ENCODE data around the gene PLCB4.
A peak's percentile ranks its signal among the peaks of the same experiment; 100 is the strongest.

The PLCB4 gene

DNA sequence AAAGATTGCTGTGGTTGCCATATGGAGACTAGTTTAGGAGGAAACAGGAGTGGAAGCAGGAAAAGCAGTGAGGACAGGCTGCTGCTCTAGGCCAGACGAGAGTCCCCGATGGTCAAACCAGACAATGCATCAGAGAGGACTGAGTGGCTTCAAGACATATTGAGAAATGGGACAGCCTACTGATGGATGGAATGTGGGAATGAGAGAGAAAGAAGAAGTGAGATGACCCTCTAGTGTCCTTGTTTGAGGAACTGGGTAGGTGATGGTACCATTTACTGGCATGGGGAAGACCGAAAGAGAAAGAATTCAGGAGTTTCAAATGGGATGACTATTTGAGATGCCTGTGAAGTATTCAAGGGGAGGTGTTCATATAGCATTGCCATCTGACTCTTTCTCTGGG, 333.7 kb downstream of the PLCB4 start:
- no peak for DNase-seq (ENCODE audit: low read depth)

DNA sequence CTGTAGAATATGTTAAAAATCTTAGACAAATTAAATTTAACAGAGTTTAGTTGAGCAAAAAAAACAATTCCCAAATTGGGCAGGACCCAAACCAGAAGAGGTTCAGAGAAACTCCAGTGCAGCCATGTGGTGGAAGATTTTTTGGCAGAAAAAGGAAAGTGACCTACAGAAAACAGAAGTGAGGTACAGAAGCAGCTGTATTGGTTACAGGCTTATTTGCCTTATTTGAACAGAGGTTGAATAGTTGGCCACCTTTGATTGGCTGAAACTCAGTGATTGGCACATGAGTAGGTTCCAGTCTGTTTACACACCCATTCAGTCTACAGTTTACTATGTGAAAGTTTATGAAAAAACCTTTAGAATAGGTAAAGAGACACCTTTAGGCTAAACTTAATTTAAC, 334.6 kb downstream of the PLCB4 start:
- DNase-seq (ENCODE audit: low read depth): no peak

- DNase-seq (ENCODE audit: low read depth): no peak
Observed at GRCh38 chr20:9407805-9408421, 339.0 kb downstream of the PLCB4 start.

GRCh38 chr20:9408422-9409300, 339.8 kb downstream of the PLCB4 start:
- peak; percentile 38 for DNase-seq (ENCODE audit: low read depth)

- no peak for DNase-seq (ENCODE audit: low read depth)
Observed at GRCh38 chr20:9409352-9409751, 340.5 kb downstream of the PLCB4 start.

DNA sequence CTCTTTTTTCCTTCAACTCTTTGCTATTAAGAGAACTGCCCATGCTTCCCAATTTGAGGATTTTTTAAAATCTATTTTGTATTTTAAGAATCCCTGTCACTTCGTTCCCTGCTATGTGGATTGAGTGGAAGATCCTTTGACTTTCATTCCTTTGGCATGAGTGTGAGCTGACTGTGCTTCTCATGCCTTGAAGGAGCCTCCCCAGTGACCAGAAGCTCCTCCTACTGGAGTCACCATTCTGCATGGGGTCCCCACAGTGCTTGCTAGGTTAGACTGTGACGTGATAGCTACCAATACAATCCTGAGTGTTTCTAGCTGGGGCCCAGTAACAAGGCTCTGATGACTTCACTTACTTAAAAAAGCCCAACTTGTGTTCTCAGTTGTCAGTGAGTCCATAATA, 341.1 kb downstream of the PLCB4 start:
- peak; percentile 53 for DNase-seq (ENCODE audit: low read depth)

DNA sequence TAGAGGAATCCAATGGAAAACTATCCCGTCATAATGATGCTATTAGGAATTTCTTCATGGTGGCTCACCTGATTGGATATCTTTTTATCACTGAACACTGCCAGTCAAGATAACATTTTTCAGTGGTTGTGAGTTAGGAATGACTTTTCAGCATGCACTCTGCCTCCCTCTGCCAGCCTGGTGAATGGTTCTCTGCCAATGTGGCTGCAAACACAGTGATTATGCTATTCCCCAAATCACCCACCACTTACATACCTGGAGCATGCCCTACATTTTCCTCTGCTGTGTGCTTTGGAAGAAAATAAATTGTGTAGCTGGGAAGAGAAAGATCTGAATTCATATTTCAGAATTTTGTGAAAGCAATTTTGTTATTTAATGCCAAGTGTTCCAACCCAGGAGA, 342.9 kb downstream of the PLCB4 start:
- no peak for DNase-seq (ENCODE audit: low read depth)

GRCh38 chr20:9412309-9412708, 343.4 kb downstream of the PLCB4 start:
- DNase-seq (ENCODE audit: low read depth): no peak

DNA sequence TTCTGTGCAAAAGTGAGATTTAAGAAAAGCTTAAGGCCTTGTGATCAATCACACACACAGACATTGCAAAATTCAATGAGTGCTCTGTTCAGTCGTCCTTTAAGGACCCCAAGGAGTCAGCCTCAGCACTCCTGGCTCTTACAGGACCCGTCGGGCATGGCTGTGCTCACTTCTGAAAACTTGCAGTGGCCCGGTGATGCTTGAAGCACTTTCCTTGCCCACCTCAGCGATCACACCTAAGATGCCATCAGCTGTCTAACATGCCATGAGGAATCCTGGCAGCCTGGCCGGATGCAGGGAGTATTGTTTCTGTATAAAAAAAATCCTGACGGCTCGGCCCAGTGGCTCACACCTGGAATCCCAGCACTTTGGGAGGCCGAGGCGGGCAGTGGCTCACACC, 344.1 kb downstream of the PLCB4 start:
- no peak for DNase-seq (ENCODE audit: low read depth)

GRCh38 chr20:9415426-9415825, 346.5 kb downstream of the PLCB4 start:
- no peak for DNase-seq (ENCODE audit: low read depth)

- DNase-seq (ENCODE audit: low read depth): no peak
Observed at GRCh38 chr20:9416421-9416820, 347.5 kb downstream of the PLCB4 start.

DNA sequence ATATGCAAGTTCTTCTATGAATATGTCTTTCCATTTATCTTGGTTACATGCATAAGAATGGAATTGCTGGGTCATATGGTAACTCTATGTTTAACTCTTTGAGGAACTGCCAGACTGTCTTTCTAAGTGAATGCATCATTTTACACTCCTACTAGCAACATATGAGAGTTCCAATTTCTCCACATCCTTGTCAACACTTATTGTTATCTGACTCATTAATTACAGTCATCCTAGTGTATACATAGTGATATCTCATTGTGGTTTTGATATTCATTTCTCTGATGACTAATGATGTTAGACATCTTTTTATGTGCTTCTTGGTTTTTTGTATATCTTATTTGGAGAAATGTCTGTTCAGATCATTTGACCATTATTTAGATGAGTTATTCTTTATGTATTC, 348.8 kb downstream of the PLCB4 start:
- DNase-seq (ENCODE audit: low read depth): no peak

DNA sequence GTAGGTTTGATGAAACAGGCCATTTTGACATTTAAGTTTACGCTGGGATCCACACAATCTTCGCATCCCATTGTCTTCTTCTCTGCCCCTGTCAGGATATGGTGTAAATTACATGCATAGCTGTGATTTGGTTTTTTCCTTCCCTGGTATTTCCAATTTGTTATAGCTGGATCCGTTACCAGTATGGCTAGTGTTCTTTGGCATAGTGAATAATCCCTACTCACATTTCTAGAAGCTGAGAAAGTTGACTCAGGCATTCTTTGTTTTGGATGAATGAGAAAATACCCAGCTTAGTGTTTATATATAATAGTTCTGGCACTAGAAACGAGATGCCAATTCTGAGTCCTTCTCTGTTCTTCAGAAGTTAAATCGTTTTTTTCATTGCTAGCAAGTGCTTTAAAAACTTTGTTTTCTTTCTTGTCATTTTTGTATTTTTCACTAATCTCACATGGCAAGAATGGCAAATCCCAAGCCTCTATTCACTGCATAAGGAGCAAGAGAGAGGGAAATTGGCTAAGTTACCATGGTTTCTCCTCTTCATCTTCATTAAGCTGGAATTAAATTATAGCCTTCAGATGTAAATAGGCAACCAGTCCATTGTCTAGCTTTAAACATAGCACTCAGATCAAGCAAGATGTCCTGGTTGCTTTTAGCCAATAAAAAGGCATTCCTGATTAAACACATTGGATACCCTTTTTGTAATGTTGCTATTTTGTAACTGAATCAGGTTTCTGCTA, 353.6 kb downstream of the PLCB4 start:
- DNase-seq (ENCODE audit: low read depth): no peak

GRCh38 chr20:9424551-9424950, 355.7 kb downstream of the PLCB4 start:
- no peak for DNase-seq (ENCODE audit: low read depth)

GRCh38 chr20:9427430-9428291, 358.8 kb downstream of the PLCB4 start:
- no peak for DNase-seq (ENCODE audit: low read depth)

DNA sequence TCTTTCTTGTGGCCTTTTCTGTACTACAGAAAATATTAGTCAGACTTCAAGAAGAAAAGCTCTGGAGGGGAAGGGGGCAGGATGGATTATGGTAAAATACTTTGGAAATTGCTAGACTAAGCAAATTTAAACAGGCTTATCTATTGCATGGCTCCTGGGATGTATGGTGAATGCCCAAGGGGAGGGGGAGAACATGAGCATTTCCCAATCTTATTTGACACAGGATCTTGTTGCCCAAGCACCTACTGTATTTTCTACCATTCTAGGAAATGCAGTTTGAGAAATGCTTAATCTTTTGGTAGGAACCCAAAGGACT, 359.4 kb downstream of the PLCB4 start:
- DNase-seq (ENCODE audit: low read depth): no peak

DNA sequence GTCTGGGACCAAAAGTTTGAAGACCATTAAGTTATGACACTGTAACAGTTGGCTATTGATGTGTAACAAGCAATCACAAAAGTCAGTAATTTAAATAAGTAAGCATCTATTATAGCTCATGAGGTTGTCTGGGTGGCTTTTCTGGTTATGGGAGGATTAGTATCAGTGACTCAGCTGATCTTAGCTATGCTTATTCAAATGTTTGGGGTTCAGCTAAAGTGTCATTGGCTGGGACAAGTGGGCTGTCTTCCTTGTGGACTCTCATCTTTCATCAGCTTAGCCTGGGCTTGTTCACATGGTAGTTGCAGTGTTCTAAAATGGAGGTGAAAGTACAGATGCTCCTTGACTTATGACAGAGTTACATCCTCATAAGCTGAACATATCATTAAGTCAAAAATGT, 370.9 kb downstream of the PLCB4 start:
- no peak for DNase-seq (ENCODE audit: low read depth)

- DNase-seq (ENCODE audit: low read depth): no peak
Observed at GRCh38 chr20:9440892-9441291, 372.0 kb downstream of the PLCB4 start.

DNA sequence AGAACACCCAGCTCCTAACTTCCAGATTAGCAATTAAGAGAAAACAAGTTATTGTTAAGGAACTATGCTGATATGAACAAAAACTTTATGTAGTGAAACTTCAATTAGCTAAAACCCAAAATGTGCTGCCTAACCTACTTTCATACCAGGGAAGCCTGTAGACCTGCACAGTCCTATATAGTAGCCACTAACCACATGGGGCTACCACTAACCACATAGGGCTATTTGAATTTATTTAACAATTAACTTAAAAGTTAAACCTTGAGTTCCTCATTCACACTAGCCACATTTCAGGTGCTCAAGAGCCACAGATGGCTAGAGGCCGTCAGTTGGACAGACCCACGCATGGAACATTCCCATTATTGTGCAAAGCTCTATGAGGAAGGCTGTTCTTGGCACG, 373.1 kb downstream of the PLCB4 start:
- DNase-seq (ENCODE audit: low read depth): no peak

DNA sequence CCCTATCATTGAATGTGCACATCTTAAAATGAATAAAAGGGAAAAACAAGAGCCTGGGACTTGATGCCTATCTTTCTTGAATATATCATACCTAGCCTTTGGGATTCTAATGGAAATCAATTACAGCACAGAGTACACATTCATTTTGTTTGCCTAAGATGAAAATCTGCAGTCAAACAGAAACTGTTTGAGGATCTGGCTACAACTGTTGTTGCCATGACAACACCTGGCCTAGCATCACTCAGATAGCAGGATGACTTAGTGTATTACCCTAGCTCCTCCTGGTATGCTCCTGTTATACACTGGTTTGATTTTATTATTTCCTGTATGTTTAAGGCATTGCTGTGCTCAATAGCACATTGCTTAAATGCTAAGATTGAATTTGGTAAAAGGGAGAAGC, 374.0 kb downstream of the PLCB4 start:
- no peak for DNase-seq (ENCODE audit: low read depth)

DNA sequence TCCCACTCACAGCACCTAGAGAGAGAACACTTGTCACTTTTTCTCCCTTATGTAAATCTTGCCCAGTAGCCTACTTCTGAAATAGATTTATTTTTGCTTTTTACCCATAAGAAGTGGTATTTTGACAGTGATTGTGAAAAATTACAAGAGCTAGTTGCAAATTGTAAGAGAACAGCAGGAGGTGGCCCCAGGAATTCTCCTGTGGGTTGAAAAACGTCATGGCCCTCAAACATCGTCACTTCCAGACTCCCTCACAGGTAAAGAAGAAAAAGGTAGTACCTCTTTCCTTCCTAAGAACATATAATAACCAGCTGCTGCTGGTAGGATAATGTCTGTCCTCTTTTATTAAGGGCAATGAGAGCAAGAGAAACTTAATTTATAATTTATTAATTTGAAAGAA, 376.0 kb downstream of the PLCB4 start:
- DNase-seq (ENCODE audit: low read depth): no peak

DNA sequence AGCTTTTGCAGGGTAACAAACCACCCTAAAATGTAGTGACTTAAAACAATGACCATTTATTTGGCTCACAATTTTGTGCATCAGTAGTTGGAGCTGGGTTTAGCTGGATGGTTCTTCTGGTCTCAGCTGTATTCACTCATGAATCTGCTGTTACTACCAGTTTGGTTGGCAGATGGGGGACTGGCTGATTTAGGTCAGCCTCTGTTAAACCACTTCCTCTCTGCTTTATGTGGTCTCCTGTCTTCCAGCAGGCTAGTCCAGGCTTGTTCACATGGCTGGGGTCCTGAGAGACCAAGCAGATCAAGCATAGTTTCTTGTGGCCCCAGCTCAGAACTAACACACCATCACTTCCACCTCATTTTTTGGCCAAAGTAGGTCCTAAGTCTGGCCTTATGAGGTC, 378.3 kb downstream of the PLCB4 start:
- DNase-seq (ENCODE audit: low read depth): no peak
